ENCODE results near the gene SFT2D1.

The SFT2D1 gene

GRCh38 chr6:166330612-166331011 is 11.7 kb downstream of the SFT2D1 start:
- Histone ChIP-seq H3K9me3 (ENCODE audit: control insufficient read depth, low read length) (no peaks in the 10 kb centered on the region), H2AFZ (no peak overlapping the region), H3K4me3 (ENCODE audit: low read depth, low read length) (no peak overlapping the region), H3K9ac (no peak overlapping the region), H3K36me3 (ENCODE audit: control insufficient read depth, insufficient read depth, low read length) (no peaks in the 10 kb centered on the region), H3K27ac (no peak overlapping the region), H3K4me2 (ENCODE audit: low read length) (no peak overlapping the region), H3K4me1 (peaks cover 2% of the 10 kb centered on the region), H3K79me2 (peaks cover 2% of the 10 kb centered on the region), H3K27me3 (ENCODE audit: control insufficient read depth, insufficient read depth, low read length) (no peaks in the 10 kb centered on the region)
- TF ChIP-seq, protein P1, sequence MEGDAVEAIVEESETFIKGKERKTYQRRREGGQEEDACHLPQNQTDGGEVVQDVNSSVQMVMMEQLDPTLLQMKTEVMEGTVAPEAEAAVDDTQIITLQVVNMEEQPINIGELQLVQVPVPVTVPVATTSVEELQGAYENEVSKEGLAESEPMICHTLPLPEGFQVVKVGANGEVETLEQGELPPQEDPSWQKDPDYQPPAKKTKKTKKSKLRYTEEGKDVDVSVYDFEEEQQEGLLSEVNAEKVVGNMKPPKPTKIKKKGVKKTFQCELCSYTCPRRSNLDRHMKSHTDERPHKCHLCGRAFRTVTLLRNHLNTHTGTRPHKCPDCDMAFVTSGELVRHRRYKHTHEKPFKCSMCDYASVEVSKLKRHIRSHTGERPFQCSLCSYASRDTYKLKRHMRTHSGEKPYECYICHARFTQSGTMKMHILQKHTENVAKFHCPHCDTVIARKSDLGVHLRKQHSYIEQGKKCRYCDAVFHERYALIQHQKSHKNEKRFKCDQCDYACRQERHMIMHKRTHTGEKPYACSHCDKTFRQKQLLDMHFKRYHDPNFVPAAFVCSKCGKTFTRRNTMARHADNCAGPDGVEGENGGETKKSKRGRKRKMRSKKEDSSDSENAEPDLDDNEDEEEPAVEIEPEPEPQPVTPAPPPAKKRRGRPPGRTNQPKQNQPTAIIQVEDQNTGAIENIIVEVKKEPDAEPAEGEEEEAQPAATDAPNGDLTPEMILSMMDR (IDR thresholded peaks at IDR 0.05) = no peak

- H3K4me1 ChIP-seq = no peaks in the 10 kb centered on the region
- no peaks in the 10 kb centered on the region for H3K9me3 ChIP-seq (ENCODE audit: control insufficient read depth, low read length)
- no peak overlapping the region for H2AFZ ChIP-seq
- H3K27me3 ChIP-seq (ENCODE audit: control insufficient read depth, insufficient read depth, low read length) = no peaks in the 10 kb centered on the region
- H3K9ac ChIP-seq = no peak overlapping the region
- no peak overlapping the region for H3K4me3 ChIP-seq (ENCODE audit: low read depth, low read length)
- H3K4me2 ChIP-seq (ENCODE audit: low read length) = no peak overlapping the region
- no peaks in the 10 kb centered on the region for H3K36me3 ChIP-seq (ENCODE audit: control insufficient read depth, insufficient read depth, low read length)
- TF ChIP-seq, protein P1 (IDR thresholded peaks at IDR 0.05) = no peak
- H3K27ac ChIP-seq = no peak overlapping the region
- H3K79me2 ChIP-seq = no peaks in the 10 kb centered on the region
Observed at GRCh38 chr6:166325383-166326042, 16.8 kb downstream of the SFT2D1 start.

- H3K27me3 ChIP-seq (ENCODE audit: control insufficient read depth, insufficient read depth, low read length) = no peaks in the 10 kb centered on the region
- H3K36me3 ChIP-seq (ENCODE audit: control insufficient read depth, insufficient read depth, low read length) = no peaks in the 10 kb centered on the region
- no peaks in the 10 kb centered on the region for H3K79me2 ChIP-seq
- H3K27ac ChIP-seq = no peak overlapping the region
- H3K9me3 ChIP-seq (ENCODE audit: control insufficient read depth, low read length) = no peaks in the 10 kb centered on the region
- no peak overlapping the region for H3K9ac ChIP-seq
- no peak overlapping the region for H3K4me3 ChIP-seq (ENCODE audit: low read depth, low read length)
- H2AFZ ChIP-seq = no peak overlapping the region
- H3K4me1 ChIP-seq = no peaks in the 10 kb centered on the region
- H3K4me2 ChIP-seq (ENCODE audit: low read length) = no peak overlapping the region
- TF ChIP-seq, protein P1 (IDR thresholded peaks at IDR 0.05) = no peak
Observed at GRCh38 chr6:166323395-166323794, 18.9 kb downstream of the SFT2D1 start.

DNA sequence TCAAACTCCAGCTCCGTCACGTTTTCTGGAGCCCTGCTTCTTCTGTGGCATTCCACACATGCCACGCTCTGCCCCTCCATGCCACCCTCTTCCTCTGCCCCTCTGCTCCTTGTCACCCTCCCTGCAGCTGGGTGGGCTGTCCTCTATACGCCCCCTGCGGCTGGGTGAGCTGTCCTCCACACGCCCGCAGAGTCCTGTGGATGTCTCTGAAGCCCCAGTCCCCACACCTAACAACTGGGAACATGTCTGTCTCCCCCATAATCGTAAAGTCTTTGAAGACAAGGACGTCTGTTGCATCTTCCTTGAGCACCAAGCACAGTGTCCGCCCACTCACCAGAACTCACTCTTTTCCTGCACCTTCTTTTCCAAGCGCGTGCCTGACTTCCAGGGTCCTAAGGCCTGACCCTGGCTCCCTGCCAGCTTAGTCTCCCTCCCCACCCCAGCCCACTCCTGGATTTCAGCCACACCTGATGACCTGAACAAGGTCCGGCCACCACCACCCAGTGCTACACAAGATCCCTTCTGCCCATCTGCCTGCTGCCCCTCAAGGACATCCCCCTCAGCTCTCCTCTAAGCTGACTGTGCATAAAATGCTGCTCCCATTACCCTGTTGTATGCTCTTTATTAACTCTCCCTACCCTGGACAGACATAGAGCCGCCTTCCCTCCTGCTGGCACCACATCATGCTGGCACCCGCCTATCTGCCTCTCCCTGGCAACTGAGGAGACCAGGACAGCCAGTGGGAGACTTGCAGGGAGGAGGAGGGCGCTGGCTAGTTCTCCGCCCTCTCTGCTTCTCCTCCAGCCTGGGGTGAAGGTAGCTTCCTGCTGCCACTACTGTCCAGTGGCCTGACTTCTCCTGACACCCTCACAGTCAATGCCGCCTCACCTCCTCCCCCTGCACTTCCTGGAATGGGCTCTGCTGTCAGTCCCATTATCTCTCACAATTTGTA is 23.4 kb downstream of the SFT2D1 start:
- Histone ChIP-seq H3K4me2 (ENCODE audit: low read length) (no peak overlapping the region), H3K79me2 (no peaks in the 10 kb centered on the region), H3K9ac (no peak overlapping the region), H2AFZ (no peak overlapping the region), H3K27ac (no peak overlapping the region), H3K4me1 (no peaks in the 10 kb centered on the region), H3K4me3 (ENCODE audit: low read depth, low read length) (no peak overlapping the region), H3K27me3 (ENCODE audit: control insufficient read depth, insufficient read depth, low read length) (no peaks in the 10 kb centered on the region), H3K9me3 (ENCODE audit: control insufficient read depth, low read length) (no peaks in the 10 kb centered on the region), H3K36me3 (ENCODE audit: control insufficient read depth, insufficient read depth, low read length) (no peaks in the 10 kb centered on the region)
- TF ChIP-seq, protein P1 (IDR thresholded peaks at IDR 0.05) = no peak

Measured in parathyroid adenoma (tissue), 2 donors.